ENCODE data around the gene TNK1. TPM values are rescaled to one million over a fixed set of nuclear protein-coding genes. Genes with fewer than 3 reads are reported as not detected.

Gene TNK1
- total and polyA plus RNA-seq, 11 donors, result 1.4 to 6.2 (median 2.1) TPM

- H3K36me3 ChIP-seq, result peaks cover 0 to 10% (median 4%) of the 10 kb centered on the region in 9 donors
- TF ChIP-seq POLR2A (IDR thresholded peaks at IDR 0.05), result no peak
- TF ChIP-seq, protein P1, sequence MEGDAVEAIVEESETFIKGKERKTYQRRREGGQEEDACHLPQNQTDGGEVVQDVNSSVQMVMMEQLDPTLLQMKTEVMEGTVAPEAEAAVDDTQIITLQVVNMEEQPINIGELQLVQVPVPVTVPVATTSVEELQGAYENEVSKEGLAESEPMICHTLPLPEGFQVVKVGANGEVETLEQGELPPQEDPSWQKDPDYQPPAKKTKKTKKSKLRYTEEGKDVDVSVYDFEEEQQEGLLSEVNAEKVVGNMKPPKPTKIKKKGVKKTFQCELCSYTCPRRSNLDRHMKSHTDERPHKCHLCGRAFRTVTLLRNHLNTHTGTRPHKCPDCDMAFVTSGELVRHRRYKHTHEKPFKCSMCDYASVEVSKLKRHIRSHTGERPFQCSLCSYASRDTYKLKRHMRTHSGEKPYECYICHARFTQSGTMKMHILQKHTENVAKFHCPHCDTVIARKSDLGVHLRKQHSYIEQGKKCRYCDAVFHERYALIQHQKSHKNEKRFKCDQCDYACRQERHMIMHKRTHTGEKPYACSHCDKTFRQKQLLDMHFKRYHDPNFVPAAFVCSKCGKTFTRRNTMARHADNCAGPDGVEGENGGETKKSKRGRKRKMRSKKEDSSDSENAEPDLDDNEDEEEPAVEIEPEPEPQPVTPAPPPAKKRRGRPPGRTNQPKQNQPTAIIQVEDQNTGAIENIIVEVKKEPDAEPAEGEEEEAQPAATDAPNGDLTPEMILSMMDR (IDR thresholded peaks at IDR 0.05), result no peak
- H3K27me3 ChIP-seq, result peaks cover 0 to 41% (median 11%) of the 10 kb centered on the region in 9 donors
- intact Hi-C loops (cut with DNase I), result no loop called here
- WGBS, 4 donors, result 65 to 79% (median 78%) methylated on average over 5 to 11 of the region's 11 CpGs
- H3K9me3 ChIP-seq, result peaks cover 0 to 4% (median 0%) of the 10 kb centered on the region in 12 donors
- H3K4me1 ChIP-seq, result peaks cover 0 to 36% (median 22%) of the 10 kb centered on the region in 12 donors
- H3K27ac ChIP-seq, result no peak overlapping the region
- no peak for ATAC-seq
- DNase-seq, result no peak
- peak overlapping the region in 8 of 12 donors; percentile 41 to 60 (median 53) for H3K4me3 ChIP-seq
These were observed 2.5 kb downstream of the TNK1 start for GRCh38 chr17:7383371-7383741.

DNA sequence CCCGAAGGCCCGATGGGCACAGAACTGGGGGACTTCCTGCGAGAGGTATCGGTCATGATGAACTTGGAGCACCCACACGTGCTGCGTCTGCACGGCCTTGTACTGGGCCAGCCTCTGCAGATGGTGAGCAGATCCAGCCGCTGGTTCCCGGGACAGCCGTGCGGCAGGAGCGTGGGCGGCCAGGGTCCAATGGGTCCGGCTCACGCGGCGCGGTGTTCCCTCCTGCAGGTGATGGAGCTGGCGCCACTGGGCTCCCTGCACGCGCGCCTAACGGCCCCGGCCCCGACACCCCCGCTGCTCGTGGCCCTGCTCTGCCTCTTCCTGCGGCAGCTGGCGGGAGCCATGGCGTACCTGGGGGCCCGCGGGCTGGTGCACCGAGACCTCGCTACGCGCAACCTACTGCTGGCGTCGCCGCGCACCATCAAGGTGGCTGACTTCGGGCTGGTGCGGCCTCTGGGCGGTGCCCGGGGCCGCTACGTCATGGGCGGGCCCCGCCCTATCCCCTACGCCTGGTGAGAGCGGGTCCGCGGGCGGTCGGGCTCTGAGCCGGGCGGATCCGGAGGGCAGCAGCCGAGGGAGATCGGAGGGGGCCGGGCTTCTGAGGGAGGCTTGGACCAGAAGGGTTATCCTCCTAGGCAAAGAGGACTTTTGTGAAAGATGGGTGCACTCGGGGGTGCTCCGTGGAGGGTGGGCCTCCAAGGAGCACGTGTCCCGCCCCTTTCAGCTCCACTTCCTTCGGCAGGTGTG is 3.0 kb downstream of the TNK1 start:
- Histone ChIP-seq H3K4me1 (peaks cover 0 to 36% (median 22%) of the 10 kb centered on the region in 12 donors), H3K27me3 (peaks cover 0 to 41% (median 11%) of the 10 kb centered on the region in 9 donors), H3K4me3 (peak overlapping the region; percentile 21 to 60 (median 48)), H3K27ac (peak overlapping the region in 2 of 12 donors; percentile 0 to 43), H3K36me3 (peaks cover 0 to 16% (median 8%) of the 10 kb centered on the region in 9 donors), H3K9me3 (peaks cover 0 to 4% (median 0%) of the 10 kb centered on the region in 12 donors)
- TF ChIP-seq POLR2A (IDR thresholded peaks at IDR 0.05), result no peak
- TF ChIP-seq, protein P1 (IDR thresholded peaks at IDR 0.05), result no peak
- WGBS, 4 donors, result 12 to 32% (median 19%) methylated on average over 37 to 65 of the region's 65 CpGs
- intact Hi-C loops (cut with DNase I), result no loop called here
- DNase-seq (peak in 4 of 5 donors; percentile 38 to 76 (median 44)), ATAC-seq (peak in 3 of 4 donors; percentile 52 to 59 (median 54))

DNA sequence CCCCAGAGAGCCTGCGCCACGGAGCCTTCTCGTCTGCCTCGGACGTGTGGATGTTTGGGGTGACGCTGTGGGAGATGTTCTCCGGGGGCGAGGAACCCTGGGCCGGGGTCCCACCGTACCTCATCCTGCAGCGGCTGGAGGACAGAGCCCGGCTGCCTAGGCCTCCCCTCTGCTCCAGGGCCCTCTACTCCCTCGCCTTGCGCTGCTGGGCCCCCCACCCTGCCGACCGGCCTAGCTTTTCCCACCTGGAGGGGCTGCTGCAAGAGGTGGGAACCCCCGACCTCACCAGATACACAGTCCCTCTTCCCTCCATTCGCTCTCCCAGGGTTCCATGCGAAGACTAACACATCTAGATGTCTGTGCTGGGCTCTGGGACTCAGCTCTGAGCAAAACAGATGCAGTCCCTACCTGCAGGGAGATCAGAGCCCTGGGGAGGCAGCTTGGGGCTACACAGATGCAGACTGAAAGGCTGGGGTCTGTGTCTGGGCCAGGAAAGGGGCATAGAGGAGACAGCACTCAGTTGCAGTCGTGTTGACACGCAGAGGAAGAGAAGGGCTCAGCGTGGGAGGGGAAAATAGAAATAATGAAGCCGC is 3.7 kb downstream of the TNK1 start:
- H3K9me3 ChIP-seq, result no peaks in the 10 kb centered on the region
- peaks cover 0 to 23% (median 12%) of the 10 kb centered on the region in 9 donors for H3K36me3 ChIP-seq
- H3K27ac ChIP-seq, result peak overlapping the region in 2 of 12 donors; percentile 0 to 43
- intact Hi-C loops (cut with DNase I), result no loop called here
- peaks cover 0 to 40% (median 6%) of the 10 kb centered on the region in 9 donors for H3K27me3 ChIP-seq
- DNase-seq (no peak), ATAC-seq (no peak)
- H3K4me3 ChIP-seq, result peak overlapping the region in 11 of 12 donors; percentile 21 to 60 (median 49)
- 49 to 61% (median 56%) methylated on average over 22 to 23 of the region's 23 CpGs for WGBS, 4 donors
- H3K4me1 ChIP-seq, result peaks cover 0 to 36% (median 22%) of the 10 kb centered on the region in 12 donors
- TF ChIP-seq, protein P1 (IDR thresholded peaks at IDR 0.05), result no peak
- no peak for TF ChIP-seq POLR2A (IDR thresholded peaks at IDR 0.05)

GRCh38 chr17:7388856-7389255 is 8.0 kb downstream of the TNK1 start:
- peaks cover 0 to 9% (median 0%) of the 10 kb centered on the region in 9 donors for H3K27me3 ChIP-seq
- peaks cover 0 to 52% (median 32%) of the 10 kb centered on the region in 9 donors for H3K36me3 ChIP-seq
- H3K9me3 ChIP-seq, result no peaks in the 10 kb centered on the region
- no peak overlapping the region for H3K4me3 ChIP-seq
- ATAC-seq (no peak), DNase-seq (no peak)
- TF ChIP-seq, protein P1 (IDR thresholded peaks at IDR 0.05), result no peak
- TF ChIP-seq POLR2A (IDR thresholded peaks at IDR 0.05), result no peak
- intact Hi-C loops (cut with DNase I), result no loop called here
- 96 to 99% (median 97%) methylated on average over 6 to 10 of the region's 10 CpGs for WGBS, 4 donors
- H3K4me1 ChIP-seq, result peaks cover 0 to 29% (median 15%) of the 10 kb centered on the region in 12 donors
- no peak overlapping the region for H3K27ac ChIP-seq
